ENCODE data around the gene FTSJ1. TPM values are rescaled to one million over a fixed set of nuclear protein-coding genes. Genes with fewer than 3 reads are reported as not detected.
"Not testable (repeated sequence)": the region's sequence is repeated elsewhere in the genome, so short reads cannot be mapped to it uniquely, and the experiment has no call there.

FTSJ1 gene
- total RNA-seq (10 to 100 TPM; 25.7 to 47.9 TPM), polyA plus RNA-seq (ENCODE audit: insufficient read length in 2 of 2) (10 to 100 TPM; 47.2 to 63.1 TPM)
- long read RNA-seq, donor 1, transcript FTSJ1-202 (13 exons, 1,892 nt) = major isoform, 9 of 9 reads
- long read RNA-seq, donor 1, partial matches to known transcripts = 0 of 9 reads
- long read RNA-seq, donor 1, other reads (novel, unspliced or antisense) = 0 of 9 reads
- long read RNA-seq, donor 2, partial matches to known transcripts = 0 of 3 reads
- long read RNA-seq, donor 2, other reads (novel, unspliced or antisense) = 0 of 3 reads
- long read RNA-seq, donor 3, partial matches to known transcripts = 0 of 2 reads
- long read RNA-seq, donor 3, other reads (novel, unspliced or antisense) = 0 of 2 reads
- long read RNA-seq, donor 4, partial matches to known transcripts = 0 of 1 reads
- long read RNA-seq, donor 4, other reads (novel, unspliced or antisense) = 0 of 1 reads

DNA sequence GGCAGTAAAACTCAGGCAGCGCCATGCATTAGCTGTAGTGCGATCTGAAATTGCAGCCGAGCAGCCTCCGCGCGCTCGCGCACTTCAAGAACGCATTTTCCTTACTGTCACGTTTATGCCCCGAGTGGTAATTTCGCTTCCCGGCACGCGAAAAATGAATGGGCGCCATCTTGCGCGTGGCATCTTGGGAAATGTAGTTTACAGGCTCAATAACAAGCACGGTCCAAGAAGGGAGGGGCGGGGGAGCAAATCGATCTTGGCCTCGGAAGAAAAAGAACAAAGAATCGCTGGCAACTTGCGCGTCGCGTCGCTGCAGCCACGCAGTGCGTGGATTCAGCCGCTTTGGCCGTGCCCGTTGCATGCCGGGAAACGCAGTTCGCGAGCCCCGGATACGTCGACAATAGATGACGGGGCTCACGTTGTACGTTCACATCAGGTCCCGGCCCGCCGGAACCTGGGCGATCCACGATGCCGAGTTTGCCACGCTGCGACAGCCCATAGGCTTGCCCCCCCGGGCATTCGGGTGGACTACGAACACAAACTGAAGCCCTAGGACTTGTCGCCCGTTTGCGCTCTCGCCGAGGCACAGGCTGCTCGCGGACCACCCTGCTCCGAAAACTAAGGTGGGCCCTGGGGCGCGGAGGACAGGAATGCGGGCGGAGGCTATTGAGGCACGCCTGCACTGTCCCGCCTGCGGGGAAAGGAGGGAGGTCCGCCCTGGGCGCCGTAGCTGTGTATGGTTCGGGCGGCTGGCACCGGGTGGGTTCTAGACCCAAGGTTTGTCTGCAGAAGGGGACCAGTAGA lies at the start of gene FTSJ1:
Gene FTSJ1 (plus strand): TSS at position 426 of the 804 bp plus-strand sequence. CDS start 1,849 bp downstream, outside the sequence.
- WGBS (ENCODE audit: insufficient coverage) = 24% methylated on average over 75 of the region's 75 CpGs
- Histone ChIP-seq H3K27me3 (ENCODE audit: control insufficient read depth, insufficient read depth, low read length) (no peaks in the 10 kb centered on the region), H3K9me3 (ENCODE audit: control insufficient read depth, insufficient read depth, low read length) (no peaks in the 10 kb centered on the region), H3K4me3 (ENCODE audit: low read depth, low read length) (peak within 1 kb of the TSS; percentile 75), H3K36me3 (ENCODE audit: control insufficient read depth, insufficient read depth, low read length) (peaks cover 9% of the 10 kb centered on the region), H3K4me1 (ENCODE audit: control insufficient read depth, insufficient read depth, low read length) (peaks cover 11% of the 10 kb centered on the region), H3K27ac (ENCODE audit: low read depth, low read length) (peak within 1 kb of the TSS; percentile 64)
- peak; percentile 73 to 98 (median 82) for DNase-seq (ENCODE audit: low read depth in 4 of 6, low spot score in 6 of 6)

DNA sequence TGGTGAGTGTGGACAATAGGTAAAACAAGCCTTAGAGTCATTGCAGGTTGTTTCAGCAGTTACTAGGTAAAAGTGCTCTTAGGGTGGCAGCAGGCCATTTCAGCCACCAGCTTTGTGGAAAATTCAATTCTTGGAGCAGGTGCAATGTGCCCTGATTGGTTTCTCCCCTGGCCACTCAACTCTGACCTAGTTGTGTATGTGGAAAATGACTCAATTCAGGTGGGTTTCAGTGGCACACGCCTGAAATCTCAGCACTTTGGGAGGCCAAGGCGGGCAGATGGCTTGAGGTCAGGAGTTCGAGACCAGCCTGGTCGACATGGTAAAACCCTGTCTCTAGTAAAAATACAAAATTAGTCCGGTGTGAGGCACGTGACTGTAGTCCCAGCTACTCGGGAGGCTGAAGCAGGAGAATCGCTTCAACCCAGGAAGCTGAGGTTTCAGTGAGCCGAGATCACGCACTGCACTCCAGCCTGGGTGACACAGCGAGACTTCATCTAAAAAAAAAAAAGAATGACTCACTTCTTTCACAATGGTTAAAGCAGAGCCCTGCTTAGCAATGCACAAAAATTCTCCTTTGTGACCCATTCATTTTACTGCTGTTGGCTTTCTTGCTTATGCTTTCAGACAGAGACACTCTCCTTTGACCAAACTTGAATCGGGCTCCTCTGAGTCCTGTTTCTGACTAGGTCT lies 48.8 kb upstream of the FTSJ1 start:
- not testable (repeated sequence) for H3K27ac ChIP-seq (ENCODE audit: low read depth, low read length); H3K4me3 ChIP-seq (ENCODE audit: low read depth, low read length); DNase-seq (ENCODE audit: low read depth in 4 of 6, low spot score in 6 of 6); H3K36me3 ChIP-seq (ENCODE audit: control insufficient read depth, insufficient read depth, low read length); H3K9me3 ChIP-seq (ENCODE audit: control insufficient read depth, insufficient read depth, low read length); H3K27me3 ChIP-seq (ENCODE audit: control insufficient read depth, insufficient read depth, low read length); H3K4me1 ChIP-seq (ENCODE audit: control insufficient read depth, insufficient read depth, low read length)
- WGBS (ENCODE audit: insufficient coverage) = no CpG with 5 or more reads among the region's 12 CpGs

DNA sequence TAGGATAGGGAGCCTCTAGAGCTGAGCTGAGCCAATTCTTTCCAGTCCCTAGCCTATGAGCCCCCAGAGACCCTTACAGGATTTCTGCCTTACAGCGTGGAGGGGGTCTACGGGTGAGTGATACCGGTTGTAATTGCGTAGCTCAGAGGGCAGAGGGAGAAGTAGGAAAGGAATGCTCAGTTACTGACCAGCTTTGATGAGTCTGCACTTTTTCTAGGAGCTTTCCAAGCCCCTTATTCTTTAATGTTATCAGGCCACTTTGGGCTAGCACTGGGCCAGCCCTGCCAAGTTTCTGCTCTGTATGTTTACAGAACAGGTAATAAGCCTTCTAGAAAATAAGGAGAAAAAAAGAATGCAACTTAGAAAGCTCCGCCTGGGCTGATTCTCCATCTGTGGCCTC lies 46.4 kb upstream of the FTSJ1 start:
- H3K4me1 ChIP-seq (ENCODE audit: control insufficient read depth, insufficient read depth, low read length); H3K4me3 ChIP-seq (ENCODE audit: low read depth, low read length): not testable (repeated sequence)
- WGBS (ENCODE audit: insufficient coverage) = no CpG with 5 or more reads among the region's 5 CpGs

DNA sequence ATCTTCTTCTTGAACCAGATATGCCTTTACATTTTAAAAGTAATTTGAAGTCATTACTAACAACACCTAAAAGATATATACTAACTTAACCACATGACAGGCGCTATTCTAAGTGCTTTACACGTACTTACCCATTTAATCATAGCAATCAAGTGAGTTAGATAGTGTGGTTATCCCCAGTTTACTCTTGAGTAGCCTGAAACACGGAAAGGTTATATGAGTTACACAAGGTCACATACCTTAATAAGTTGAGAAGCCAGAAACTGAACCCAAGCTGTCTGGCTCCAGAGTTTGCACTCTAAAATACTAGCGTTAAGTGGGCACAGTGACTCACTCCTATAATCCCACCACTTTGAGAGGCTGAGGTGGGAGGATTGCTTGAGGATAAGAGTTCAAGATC lies 45.8 kb upstream of the FTSJ1 start:
- not testable (repeated sequence) for H3K27ac ChIP-seq (ENCODE audit: low read depth, low read length); H3K27me3 ChIP-seq (ENCODE audit: control insufficient read depth, insufficient read depth, low read length); H3K4me3 ChIP-seq (ENCODE audit: low read depth, low read length); H3K9me3 ChIP-seq (ENCODE audit: control insufficient read depth, insufficient read depth, low read length); H3K4me1 ChIP-seq (ENCODE audit: control insufficient read depth, insufficient read depth, low read length); H3K36me3 ChIP-seq (ENCODE audit: control insufficient read depth, insufficient read depth, low read length); DNase-seq (ENCODE audit: low read depth in 4 of 6, low spot score in 6 of 6)
- 80% methylated on average over 1 of the region's 4 CpGs for WGBS (ENCODE audit: insufficient coverage)

More for the DNA sequence above, 46.4 kb upstream of the FTSJ1 start:
- not testable (repeated sequence) for H3K9me3 ChIP-seq (ENCODE audit: control insufficient read depth, insufficient read depth, low read length); H3K27ac ChIP-seq (ENCODE audit: low read depth, low read length); H3K36me3 ChIP-seq (ENCODE audit: control insufficient read depth, insufficient read depth, low read length); DNase-seq (ENCODE audit: low read depth in 4 of 6, low spot score in 6 of 6); H3K27me3 ChIP-seq (ENCODE audit: control insufficient read depth, insufficient read depth, low read length)

- H3K36me3 ChIP-seq (ENCODE audit: control insufficient read depth, insufficient read depth, low read length); H3K4me3 ChIP-seq (ENCODE audit: low read depth, low read length); H3K9me3 ChIP-seq (ENCODE audit: control insufficient read depth, insufficient read depth, low read length); H3K27ac ChIP-seq (ENCODE audit: low read depth, low read length); H3K4me1 ChIP-seq (ENCODE audit: control insufficient read depth, insufficient read depth, low read length); H3K27me3 ChIP-seq (ENCODE audit: control insufficient read depth, insufficient read depth, low read length); DNase-seq (ENCODE audit: low read depth in 4 of 6, low spot score in 6 of 6): not testable (repeated sequence)
- 77% methylated on average over 13 of the region's 13 CpGs for WGBS (ENCODE audit: insufficient coverage)
Observed at GRCh38 chrX:48433713-48434112, 42.3 kb upstream of the FTSJ1 start.

DNA sequence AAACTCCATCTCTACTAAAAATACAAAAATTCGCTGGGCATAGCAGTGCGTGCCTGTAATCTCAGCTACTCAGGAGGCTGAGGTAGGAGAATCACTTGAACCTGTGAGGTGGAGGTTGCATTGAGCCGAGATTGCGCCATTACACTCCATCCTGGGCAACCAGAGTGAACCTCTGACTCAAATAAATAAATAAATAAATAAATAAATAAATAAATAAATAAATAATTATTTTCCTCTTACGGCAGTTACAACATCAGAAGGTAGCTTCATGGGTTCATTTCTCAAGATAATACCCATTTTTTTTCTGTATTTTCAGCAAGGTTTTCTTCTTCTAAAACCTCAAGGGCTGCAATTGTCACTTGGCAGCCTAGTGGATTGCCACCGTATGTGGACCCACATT lies 28.8 kb upstream of the FTSJ1 start:
- not testable (repeated sequence) for H3K36me3 ChIP-seq (ENCODE audit: control insufficient read depth, insufficient read depth, low read length); H3K9me3 ChIP-seq (ENCODE audit: control insufficient read depth, insufficient read depth, low read length); H3K27me3 ChIP-seq (ENCODE audit: control insufficient read depth, insufficient read depth, low read length); H3K4me1 ChIP-seq (ENCODE audit: control insufficient read depth, insufficient read depth, low read length); H3K27ac ChIP-seq (ENCODE audit: low read depth, low read length); DNase-seq (ENCODE audit: low read depth in 4 of 6, low spot score in 6 of 6); H3K4me3 ChIP-seq (ENCODE audit: low read depth, low read length)
- 86% methylated on average over 2 of the region's 6 CpGs for WGBS (ENCODE audit: insufficient coverage)

DNA sequence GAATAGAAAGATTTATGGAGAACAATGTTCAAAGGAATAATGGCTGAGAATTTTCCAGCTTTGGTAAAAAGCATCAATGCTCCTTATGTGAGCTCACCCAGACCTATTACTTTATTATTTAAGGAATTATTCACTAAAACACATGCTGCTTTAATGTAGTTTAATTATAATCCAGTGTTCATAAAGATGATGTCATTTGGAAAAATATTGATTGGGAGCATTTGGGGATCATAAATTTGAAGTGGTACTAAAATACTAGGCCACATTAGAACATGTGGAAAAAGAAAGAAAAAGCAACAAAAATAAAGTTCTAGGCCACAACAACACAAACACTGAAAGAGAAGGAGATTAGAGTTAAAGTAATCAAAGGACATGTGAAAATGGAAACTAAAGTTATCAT lies 25.9 kb upstream of the FTSJ1 start:
- Histone ChIP-seq H3K27me3 (ENCODE audit: control insufficient read depth, insufficient read depth, low read length) (no peaks in the 10 kb centered on the region), H3K36me3 (ENCODE audit: control insufficient read depth, insufficient read depth, low read length) (no peaks in the 10 kb centered on the region), H3K4me3 (ENCODE audit: low read depth, low read length) (no peak overlapping the region), H3K9me3 (ENCODE audit: control insufficient read depth, insufficient read depth, low read length) (peaks cover 2% of the 10 kb centered on the region), H3K27ac (ENCODE audit: low read depth, low read length) (no peak overlapping the region), H3K4me1 (ENCODE audit: control insufficient read depth, insufficient read depth, low read length) (no peaks in the 10 kb centered on the region)
- DNase-seq (ENCODE audit: low read depth in 4 of 6, low spot score in 6 of 6) = no peak

GRCh38 chrX:48451708-48452107 lies 24.3 kb upstream of the FTSJ1 start:
- 48% methylated on average over 4 of the region's 4 CpGs for WGBS (ENCODE audit: insufficient coverage)
- peaks cover 2% of the 10 kb centered on the region for H3K9me3 ChIP-seq (ENCODE audit: control insufficient read depth, insufficient read depth, low read length)
- DNase-seq (ENCODE audit: low read depth in 4 of 6, low spot score in 6 of 6) = no peak
- H3K27me3 ChIP-seq (ENCODE audit: control insufficient read depth, insufficient read depth, low read length) = no peaks in the 10 kb centered on the region
- H3K4me1 ChIP-seq (ENCODE audit: control insufficient read depth, insufficient read depth, low read length) = no peaks in the 10 kb centered on the region
- H3K36me3 ChIP-seq (ENCODE audit: control insufficient read depth, insufficient read depth, low read length) = no peaks in the 10 kb centered on the region
- no peak overlapping the region for H3K4me3 ChIP-seq (ENCODE audit: low read depth, low read length)
- H3K27ac ChIP-seq (ENCODE audit: low read depth, low read length) = no peak overlapping the region

DNA sequence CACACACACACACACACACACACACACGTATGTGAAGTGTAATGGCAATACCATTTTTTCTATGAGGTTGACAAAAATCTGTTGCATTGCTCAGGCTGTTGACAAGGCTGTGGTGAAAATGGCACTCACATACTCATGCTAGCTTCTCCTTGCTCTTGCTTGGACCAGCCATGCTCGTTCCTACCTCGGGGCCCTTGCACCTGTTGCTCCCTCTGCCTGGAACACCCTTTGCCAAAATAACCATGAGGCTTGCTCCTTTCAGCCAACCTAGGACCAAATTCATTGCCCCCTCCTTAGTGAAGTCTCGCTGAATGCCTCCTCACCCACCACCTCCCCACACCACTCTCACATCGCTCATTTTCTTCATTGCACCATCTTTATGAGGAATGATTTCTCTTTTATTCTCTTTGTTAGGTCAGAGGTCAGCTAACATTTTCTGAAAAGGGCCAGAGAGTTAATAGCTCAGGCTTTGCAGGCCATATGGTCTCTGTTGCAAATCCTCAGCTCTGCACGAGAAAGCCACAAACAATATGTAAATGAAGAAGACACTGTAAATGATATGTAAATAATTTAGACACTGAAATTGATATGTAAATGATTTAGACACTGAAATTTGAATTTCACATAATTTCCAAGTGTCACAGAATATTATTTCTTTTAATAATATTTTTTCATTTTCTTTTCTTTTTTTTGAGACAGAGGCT lies 19.2 kb upstream of the FTSJ1 start:
- WGBS (ENCODE audit: insufficient coverage) = no CpG with 5 or more reads among the region's 6 CpGs
- H3K4me3 ChIP-seq (ENCODE audit: low read depth, low read length) = no peak overlapping the region
- no peak for DNase-seq (ENCODE audit: low read depth in 4 of 6, low spot score in 6 of 6)
- H3K27ac ChIP-seq (ENCODE audit: low read depth, low read length) = no peak overlapping the region
- peaks cover 3% of the 10 kb centered on the region for H3K36me3 ChIP-seq (ENCODE audit: control insufficient read depth, insufficient read depth, low read length)
- H3K4me1 ChIP-seq (ENCODE audit: control insufficient read depth, insufficient read depth, low read length) = no peaks in the 10 kb centered on the region
- peaks cover 2% of the 10 kb centered on the region for H3K9me3 ChIP-seq (ENCODE audit: control insufficient read depth, insufficient read depth, low read length)
- H3K27me3 ChIP-seq (ENCODE audit: control insufficient read depth, insufficient read depth, low read length) = no peaks in the 10 kb centered on the region
